ENCODE data around the gene PXDN. TPM values are rescaled to one million over a fixed set of nuclear protein-coding genes. Genes with fewer than 3 reads are reported as not detected.

The PXDN gene
- total and polyA plus RNA-seq, 2 of the 13 experiments (the other 11 are each of a cell fraction or from before 2014, with no cell fraction given): not detected

GRCh38 chr2:1632510-1632909 lies 111.8 kb downstream of the PXDN start:
- no peak overlapping the region for H3K4me3 ChIP-seq (replicated peaks in 1 of 3; ENCODE audit: insufficient read depth in 1 of 3, low read depth in 2 of 3, low read length in 3 of 3)
- H3K4me1 ChIP-seq (ENCODE audit: insufficient read depth, low read length): no peaks in the 10 kb centered on the region
- H3K27ac ChIP-seq (ENCODE audit: extremely low read length, insufficient read depth, low read length): no peak overlapping the region
- H3K9me3 ChIP-seq (ENCODE audit: low read length): no peaks in the 10 kb centered on the region
- ChIA-PET POLR2A (no interaction called here), CTCF (ENCODE audit: low intra/inter-chr PET ratio, low total read pairs) (no interaction called here)
- no peaks in the 10 kb centered on the region for H4K20me1 ChIP-seq (ENCODE audit: insufficient read depth, low read length)
- no peak overlapping the region for H3K9ac ChIP-seq (ENCODE audit: insufficient read depth, low read depth, low read length)
- no peak for FAIRE-seq
- no peak overlapping the region for H2AFZ ChIP-seq (ENCODE audit: low read length)
- no TSS peak for BruUV-seq (replicated peaks)
- peaks cover 12 to 63% of the 10 kb centered on the region in 2 experiments; a peak in 4 of 5 replicates for H3K27me3 ChIP-seq (ENCODE audit: control insufficient read depth in 1 of 2, insufficient read depth in 2 of 2, low read length in 2 of 2)
- WGBS (ENCODE audit: low lambda C conversion rate): 46% methylated on average over 9 of the region's 13 CpGs
- no peak for ATAC-seq
- in situ Hi-C loops (cut with HindIII; ENCODE audit: extremely low pct_ligation_motif_present, low pct_unique_long_range_greater_than_20kb) (no loop called here), intact Hi-C loops (cut with micrococcal nuclease; ENCODE audit: unreplicated experiment) (no loop called here)
- TF ChIP-seq FOXA1 (IDR thresholded peaks at IDR 0.05) (no peak), FOXA1 (CRISPR knock-in tag; IDR thresholded peaks at IDR 0.05) (no peak), ATRX (CRISPR knock-in tag; IDR thresholded peaks at IDR 0.05; ENCODE audit: borderline replicate concordance) (no peak), SNAPC5 (CRISPR knock-in tag; IDR thresholded peaks at IDR 0.05; ENCODE audit: borderline replicate concordance) (no peak), ATF1 (CRISPR knock-in tag; IDR thresholded peaks at IDR 0.05) (no peak), ZNF326 (CRISPR knock-in tag; IDR thresholded peaks at IDR 0.05; ENCODE audit: borderline replicate concordance) (no peak), CTCF (CRISPR knock-in tag; IDR thresholded peaks at IDR 0.05) (no peak), NFATC3 (CRISPR knock-in tag; IDR thresholded peaks at IDR 0.05) (no peak), ZNF766 (CRISPR knock-in tag; IDR thresholded peaks at IDR 0.05; ENCODE audit: borderline replicate concordance) (no peak), ARID3A (IDR thresholded peaks at IDR 0.05; ENCODE audit: low read depth, low read length) (no peak), CBFB (CRISPR knock-in tag; IDR thresholded peaks at IDR 0.05) (no peak), HHEX (CRISPR knock-in tag; IDR thresholded peaks at IDR 0.05) (no peak), ARID5B (CRISPR knock-in tag; IDR thresholded peaks at IDR 0.05) (no peak), ZNF446 (CRISPR knock-in tag; IDR thresholded peaks at IDR 0.05) (no peak), ZNF776 (CRISPR knock-in tag; IDR thresholded peaks at IDR 0.05) (no peak), TCF7L2 (IDR thresholded peaks at IDR 0.05; ENCODE audit: low read depth, low read length) (no peak), EHMT2 (IDR thresholded peaks at IDR 0.05; ENCODE audit: borderline replicate concordance, low read depth, low read length) (no peak), SOX5 (CRISPR knock-in tag; IDR thresholded peaks at IDR 0.05; ENCODE audit: borderline replicate concordance) (no peak)
- H3K4me2 ChIP-seq (ENCODE audit: low read depth, low read length): no peak overlapping the region
- H3K79me2 ChIP-seq (ENCODE audit: insufficient read depth, low read length): no peaks in the 10 kb centered on the region
- no peaks in the 10 kb centered on the region for H3K36me3 ChIP-seq (replicated peaks in 1 of 2; ENCODE audit: control insufficient read depth in 1 of 2, insufficient read depth in 2 of 2, low read length in 2 of 2)
- DNase-seq (ENCODE audit: low spot score): no peak
